ENCODE measurements around the gene TMEM156. TPM values are rescaled to one million over a fixed set of nuclear protein-coding genes. Genes with fewer than 3 reads are reported as not detected.

Gene TMEM156, protein sequence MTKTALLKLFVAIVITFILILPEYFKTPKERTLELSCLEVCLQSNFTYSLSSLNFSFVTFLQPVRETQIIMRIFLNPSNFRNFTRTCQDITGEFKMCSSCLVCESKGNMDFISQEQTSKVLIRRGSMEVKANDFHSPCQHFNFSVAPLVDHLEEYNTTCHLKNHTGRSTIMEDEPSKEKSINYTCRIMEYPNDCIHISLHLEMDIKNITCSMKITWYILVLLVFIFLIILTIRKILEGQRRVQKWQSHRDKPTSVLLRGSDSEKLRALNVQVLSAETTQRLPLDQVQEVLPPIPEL
- total RNA-seq (ENCODE audit: low replicate concordance) = 0.08 TPM in 1 of 2 replicates, not detected in the other

DNA sequence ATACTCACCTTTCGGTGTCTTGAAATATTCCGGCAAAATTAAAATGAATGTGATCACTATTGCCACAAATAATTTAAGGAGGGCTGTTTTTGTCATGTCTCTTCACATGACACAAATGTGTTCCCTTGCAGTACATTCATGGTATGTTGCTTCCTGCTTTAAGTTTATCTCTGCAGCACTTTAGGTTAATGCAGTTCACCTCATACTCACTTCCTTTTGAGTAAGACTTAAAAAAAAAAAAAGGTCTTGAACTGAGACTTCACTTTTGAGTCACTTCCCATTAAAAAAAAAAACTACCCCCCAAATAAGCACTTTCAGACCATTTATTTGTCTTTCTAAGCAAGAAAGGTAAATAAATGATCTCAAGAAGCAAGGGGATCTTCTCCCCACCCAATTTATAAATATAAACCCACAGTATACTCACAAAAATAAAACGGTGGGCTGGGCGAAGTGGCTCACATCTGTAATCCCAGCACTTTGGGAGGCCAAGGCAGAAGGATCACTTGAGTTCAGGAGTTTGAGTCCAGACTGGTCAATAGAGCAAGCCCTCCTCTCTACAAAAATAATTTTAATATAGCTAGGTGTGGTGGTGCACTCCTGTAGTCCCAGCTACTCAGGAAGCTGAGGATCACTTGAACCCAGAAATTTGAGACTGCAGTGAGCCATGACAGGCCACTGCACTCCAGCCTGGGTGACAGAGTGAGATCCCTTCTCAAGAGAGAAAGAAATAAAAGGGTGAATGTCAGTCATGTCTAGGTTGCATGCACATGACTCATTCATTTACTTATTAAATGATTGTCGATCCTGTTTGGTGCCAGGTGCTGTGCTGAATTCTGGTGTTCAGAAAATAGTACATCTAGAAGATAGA, at the start of gene TMEM156:
Gene TMEM156, minus strand, starts transcription at position 192 of the 868 bp plus-strand sequence. Its CDS starts 96 bp downstream, at position 96.

DNA sequence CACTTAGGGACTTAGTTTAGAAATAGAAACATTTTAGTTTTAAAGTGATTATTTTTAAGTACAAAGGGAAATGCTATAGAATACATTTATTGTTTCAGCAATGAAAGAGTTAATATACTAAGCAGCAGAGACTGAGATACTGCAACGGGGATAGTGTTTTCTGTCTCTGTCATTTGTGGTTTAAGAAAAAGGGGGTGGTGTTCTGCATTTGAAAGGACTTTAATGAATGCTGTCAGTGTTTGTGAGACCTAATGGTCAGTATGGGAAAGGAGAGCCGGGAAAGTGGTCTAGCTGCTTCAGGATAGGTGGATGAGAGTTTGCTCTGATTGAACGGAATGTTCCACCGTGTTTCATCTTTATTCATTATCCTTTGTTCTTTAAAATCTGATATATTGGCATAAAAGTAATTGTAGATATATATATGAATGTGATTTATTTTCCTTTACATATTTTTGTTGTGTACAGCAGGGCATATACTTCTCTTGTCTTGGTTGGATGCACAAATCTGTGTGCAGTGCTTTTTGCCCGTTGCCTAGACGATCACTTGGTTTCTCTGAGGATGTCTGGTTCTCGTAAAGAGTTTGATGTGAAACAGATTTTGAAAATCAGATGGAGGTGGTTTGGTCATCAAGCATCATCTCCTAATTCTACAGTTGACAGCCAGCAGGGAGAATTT, 30.0 kb upstream of the TMEM156 start, which contains the start of gene KLHL5:
Gene KLHL5, plus strand, starts transcription at position 139 of the 676 bp plus-strand sequence. Its CDS starts 421 bp downstream, at position 560.

Other genes with a start within 250 kb of the TMEM156 start
- gene TLR10, start 249.4 kb downstream of the TMEM156 start, total RNA-seq (ENCODE audit: low replicate concordance) = not detected in 2 replicates
- gene TLR1, start 227.6 kb downstream of the TMEM156 start, total RNA-seq (ENCODE audit: low replicate concordance) = 0.68 and 2.0 TPM in 2 replicates
- gene TLR6, start 175.6 kb downstream of the TMEM156 start, total RNA-seq (ENCODE audit: low replicate concordance) = 0.60 and 0.94 TPM in 2 replicates
- 294 and 325 TPM in 2 replicates for gene FAM114A1, start 164.6 kb downstream of the TMEM156 start, total RNA-seq (ENCODE audit: low replicate concordance)
- gene KLHL5, start 29.8 kb upstream of the TMEM156 start, total RNA-seq (ENCODE audit: low replicate concordance) = 55.8 and 78.0 TPM in 2 replicates
- gene WDR19, start 150.1 kb upstream of the TMEM156 start, total RNA-seq (ENCODE audit: low replicate concordance) = 18.5 and 34.6 TPM in 2 replicates

All from smooth muscle cell of the coronary artery (primary cell).